Measurements from ENCODE around the gene KCTD19.
A peak's percentile ranks its signal among the peaks of the same experiment; 100 is the strongest.

The KCTD19 gene

DNA sequence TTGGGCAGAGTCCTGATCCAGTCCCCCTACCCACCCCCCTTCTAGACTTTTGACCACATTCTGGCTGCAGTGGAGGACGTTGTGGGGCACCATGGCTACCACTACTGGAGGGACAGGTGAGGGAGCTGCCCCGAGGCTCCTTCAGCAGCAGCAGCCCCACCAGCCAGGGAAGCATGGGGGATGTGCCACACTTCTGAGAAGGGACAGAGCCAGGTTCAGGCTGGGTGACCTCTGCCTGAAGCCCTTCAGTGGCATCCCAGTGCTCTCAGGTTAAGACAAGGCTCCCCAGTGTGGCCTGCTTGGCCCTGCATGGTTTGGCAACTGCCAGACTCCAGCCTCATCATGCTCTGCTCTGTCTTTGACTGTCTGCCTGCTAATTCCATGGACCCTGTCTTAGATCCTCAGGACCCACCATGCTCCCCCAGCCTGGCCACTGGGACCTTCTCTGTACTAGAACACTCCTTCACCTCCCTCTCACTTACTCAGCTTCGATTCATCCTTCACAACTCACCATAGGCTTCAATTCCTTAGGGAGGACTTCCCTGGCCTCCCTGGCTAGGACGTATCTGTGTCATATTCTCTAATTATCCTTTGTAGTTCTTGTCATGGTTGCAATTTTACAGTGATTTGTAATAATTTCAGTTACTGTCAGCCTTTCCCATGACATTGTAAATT lies 68.9 kb downstream of the KCTD19 start:
- no peak for DNase-seq

DNA sequence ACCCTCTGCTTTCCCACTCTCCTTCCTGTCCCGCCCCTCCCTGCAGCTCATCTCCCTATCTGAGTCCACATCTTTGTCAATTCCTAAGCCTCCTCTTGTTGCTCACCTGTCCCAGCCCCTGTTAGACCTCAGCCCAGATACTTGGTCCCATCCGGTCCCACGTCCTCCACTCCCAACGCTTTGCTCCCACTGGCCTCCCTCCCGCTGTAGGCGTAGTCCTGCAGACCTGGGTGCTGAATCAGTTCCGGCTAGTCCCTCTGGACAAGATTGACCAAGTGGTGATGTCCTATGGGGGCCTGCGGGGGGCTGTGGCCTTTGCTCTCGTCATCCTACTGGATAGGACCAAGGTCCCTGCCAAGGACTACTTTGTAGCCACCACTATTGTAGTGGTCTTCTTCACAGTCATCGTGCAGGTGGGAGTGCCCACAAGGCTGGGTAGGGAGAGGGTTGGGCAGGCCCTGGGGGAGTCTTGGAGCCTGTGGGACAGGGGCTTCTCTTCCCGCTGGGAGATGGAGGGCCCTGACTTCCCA lies 69.8 kb downstream of the KCTD19 start:
- no peak for DNase-seq

DNA sequence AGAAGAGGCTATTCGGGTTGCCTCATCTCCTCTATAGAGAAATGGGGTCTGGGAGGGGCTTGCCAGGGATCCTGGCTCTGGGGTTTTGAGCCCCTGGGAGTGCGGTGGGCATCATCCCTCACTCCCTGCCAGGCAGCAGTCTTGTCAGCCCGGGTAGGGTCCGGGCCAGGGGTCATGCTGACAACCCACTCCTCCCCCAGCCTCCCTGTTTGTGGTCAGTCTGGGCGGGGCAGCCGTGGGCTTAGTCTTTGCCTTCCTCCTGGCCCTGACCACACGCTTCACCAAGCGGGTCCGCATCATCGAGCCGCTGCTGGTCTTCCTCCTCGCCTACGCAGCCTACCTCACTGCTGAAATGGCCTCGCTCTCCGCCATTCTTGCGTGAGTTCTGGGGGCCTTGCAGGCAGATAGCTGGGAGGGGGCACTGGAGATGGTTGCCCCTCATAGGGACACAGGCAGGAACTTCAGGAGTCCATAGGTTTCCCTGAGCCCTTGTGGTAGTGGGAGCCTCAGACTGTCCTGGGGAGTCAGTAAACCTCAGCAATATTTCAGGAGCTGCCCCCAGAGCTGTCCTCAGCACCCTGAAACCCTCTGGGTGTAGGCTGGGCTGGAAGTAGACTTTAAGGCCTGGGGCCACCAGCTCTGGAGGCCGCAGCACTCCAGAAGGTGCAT lies 70.9 kb downstream of the KCTD19 start:
- DNase-seq, result no peak

DNA sequence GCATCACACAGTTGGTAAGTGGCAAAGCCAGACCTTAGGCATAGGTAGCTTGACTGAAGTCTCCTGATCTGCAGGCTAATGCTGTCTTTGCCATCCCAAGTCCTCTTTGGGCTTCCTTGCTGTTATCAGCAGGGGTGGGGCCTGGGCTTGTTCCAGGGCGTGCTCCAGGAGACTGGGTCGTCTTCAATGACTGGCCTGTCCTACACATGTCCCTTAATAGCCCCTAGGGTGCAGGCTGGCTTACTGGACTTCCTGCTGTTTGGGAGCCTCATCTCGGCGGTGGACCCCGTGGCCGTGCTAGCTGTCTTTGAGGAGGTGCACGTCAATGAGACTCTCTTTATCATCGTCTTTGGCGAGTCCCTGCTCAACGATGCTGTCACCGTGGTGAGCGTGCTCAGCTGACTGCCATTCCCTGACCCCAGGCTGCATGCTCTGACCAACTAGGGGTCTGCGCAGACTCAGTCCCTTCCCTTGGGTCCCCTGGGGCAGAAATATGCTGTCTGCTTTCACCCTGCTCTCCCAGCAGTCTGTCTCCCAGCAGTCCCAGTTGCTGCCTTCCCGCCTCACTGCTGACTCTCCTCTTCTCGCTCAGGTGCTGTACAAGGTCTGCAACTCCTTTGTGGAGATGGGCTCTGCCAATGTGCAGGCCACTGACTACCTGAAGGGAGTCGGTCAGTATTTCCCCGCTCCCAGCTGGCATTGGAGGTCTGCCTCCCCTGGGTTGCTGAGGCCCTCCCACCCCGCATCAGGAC lies 71.6 kb downstream of the KCTD19 start:
- no peak for DNase-seq

DNA sequence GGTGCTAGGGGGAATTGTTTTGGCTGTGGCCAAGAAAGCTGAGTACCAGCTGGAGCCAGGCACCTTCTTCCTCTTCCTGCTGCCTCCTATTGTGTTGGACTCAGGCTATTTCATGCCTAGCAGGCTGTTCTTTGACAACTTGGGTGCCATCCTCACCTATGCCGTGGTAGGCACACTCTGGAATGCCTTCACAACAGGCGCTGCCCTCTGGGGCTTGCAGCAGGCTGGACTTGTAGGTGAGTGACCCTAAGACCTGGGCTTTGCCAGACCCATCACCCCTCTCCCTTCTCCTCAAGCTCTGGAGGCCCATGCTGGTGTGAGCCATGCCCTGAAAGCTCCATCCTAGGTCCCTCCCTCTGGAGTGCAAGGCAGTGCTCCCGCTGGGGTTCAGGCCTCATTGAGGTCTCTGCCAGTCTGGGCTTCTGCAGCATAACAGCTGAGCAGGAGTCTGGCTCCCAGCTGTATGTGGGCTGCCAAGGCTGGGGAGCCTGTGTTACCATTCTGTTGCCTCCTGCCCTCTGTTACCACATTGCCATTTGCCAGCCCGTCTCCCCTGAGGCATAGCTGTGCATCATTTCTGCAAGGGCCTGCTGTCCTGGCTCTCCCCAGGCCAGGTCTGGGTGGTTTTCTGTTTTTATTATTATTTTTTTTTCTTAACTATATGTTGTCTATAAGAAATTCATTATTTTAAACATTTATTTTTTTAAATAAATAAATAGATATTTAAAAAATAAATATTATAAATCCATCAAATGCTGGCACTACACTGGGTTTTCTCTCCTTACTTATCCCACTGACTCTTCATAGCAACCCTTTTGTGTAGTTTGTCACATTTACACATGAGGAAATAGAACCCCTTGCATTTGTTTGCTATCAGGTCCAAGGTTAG lies 73.7 kb downstream of the KCTD19 start:
- no peak for DNase-seq

DNA sequence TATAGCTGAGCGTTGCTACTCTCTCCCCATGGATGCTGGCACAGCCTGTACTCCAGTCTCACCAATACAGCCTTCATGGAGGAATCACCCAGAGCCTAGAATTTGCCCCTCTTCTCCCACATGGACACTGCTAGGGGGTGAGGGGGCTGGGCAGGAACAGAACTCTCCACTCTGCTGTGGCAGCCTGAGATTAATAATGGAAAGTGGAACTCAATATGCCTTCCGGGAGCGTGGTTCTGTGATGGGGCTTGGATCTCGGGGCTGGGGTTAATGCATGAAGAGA lies 76.6 kb downstream of the KCTD19 start:
- no peak for DNase-seq

DNA sequence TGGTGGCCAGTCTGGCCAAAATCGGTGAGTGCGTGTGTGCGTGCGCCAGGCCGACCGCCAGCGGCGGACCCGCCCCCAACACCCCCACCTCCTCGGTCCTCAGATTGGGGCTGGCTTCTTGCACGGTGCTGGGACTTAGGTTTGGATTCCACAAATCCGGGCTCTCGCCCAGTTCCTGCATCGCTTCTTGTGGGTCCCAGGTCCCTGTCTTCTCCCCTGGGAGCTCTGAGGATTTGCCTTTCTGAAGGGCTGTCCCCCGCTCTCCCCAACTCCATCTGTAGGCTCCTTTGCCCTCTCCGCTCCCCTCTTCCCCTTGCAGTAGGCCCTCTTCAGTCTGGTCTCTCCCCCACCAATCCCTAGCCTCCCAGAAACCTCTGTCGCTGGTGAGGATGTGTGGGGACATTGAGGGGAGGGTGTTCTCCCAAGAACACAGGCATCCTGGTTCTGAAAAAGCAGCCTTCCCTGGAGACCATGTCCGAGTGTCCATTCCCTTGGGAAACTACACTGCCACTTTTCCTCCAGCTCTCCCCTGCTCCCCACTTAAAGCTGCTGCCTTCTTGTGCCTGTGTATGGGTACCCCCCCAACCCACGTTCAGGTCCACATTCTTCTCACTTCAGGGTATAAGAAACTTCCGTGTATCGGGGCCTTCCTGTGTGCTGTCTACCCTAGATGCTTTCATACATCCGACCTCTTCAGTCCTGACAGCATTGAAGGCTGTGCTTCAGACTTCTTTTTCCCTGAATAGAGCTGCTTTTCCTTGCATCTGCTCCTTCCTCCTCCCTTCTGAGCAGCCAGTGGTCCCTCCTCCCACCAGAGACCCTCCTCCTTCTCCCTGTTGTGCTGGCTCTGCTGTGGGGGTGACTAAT lies 77.1 kb downstream of the KCTD19 start:
- DNase-seq, result no peak

DNA sequence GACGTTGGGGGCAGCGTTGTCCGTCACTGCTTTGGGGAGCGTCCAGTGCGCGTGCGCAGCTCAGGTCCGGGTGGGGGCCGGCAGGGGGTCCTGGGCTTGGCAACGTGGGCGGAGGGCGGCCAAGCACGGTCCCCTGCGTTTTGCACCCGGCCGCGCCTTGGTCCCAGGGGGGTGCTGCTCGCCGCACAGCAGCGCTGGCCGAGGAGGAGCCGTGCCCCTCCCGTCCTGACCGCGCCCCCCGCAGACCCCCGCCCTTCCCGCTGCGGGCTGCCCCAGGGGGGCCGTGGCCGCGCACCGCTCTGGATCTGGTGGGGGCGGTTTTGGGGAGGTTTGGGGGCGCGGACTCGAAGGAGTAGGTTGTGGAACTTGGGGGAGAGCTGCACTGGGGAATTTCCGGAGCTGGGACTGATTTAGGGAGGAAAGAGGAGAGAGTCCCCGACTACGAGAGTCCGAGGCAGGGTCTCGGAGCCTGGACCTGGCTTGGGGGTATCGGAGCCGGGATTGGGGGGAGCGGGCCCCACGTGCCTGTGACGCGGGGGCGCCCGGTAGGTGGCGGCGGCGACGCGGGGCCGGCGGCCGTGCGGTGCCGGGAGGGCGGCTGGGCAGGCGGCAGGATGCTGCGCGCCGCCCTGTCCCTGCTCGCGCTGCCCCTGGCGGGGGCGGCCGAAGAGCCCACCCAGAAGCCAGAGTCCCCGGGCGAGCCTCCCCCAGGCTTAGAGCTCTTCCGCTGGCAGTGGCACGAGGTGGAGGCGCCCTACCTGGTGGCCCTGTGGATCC lies 78.0 kb downstream of the KCTD19 start, which contains the start of gene SLC9A5:
Gene SLC9A5 (plus strand): TSS at position 579 of the 777 bp plus-strand sequence. CDS start 36 bp downstream, at position 615.
- DNase-seq, result no peak

DNA sequence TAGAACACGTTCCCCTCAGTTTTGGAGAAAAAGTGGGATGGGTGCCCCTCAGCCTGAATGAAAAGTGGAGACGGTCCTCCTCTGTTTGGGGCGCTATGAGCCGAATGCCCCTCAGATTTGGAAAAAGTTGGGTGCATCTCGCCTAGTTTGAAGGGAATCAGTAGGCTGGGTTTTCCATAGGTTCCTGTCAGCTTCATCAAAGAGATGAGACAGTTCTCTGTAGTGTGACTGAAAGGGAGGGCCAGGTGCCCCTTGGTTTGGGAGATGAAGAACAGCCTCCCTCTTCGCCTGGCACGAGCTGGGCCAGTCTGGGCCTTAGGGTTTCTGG lies 78.5 kb downstream of the KCTD19 start:
- no peak for DNase-seq

DNA sequence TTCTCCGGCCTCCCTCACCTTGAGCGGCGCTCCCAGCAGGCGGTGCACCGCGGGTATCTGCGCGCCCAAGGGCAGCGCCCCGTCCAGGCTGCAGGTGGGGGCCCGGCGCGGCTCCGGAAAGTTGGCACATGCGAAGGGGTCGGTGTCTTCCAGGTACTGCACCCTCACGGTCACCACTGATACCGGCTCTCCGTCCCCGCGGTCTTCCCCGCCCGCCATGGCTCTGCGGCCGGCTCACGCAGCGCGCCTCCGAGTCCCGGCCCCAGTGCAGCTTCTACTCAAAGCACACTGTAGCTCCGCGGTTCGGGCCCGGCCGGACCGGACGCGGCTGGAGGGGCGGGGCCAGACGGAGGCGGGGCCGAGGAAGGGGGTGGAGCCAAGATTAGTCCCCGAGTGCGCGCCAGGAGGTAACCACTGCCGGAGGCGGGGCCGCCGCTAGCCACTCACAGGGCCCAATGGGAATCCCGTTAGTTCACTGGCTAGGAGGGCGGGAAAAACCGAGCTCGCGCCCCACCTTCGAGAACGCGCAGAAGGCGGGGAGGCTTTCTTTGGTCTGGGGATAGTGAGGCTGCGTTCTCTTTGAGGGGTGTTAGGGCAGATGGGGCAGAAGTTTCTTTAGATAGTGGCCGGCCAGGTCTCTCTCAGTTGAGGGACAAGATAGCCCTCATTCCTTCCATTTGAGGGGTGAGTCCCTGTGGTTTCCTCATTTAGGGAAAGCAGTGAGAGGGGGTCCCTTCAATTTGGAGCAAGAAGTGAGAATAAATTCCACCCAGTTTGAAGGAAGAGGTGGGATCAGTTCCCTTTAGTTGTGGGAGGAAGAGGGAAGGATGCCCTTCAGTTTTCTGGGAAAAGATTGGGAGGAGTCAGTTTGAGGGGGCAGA lies 79.1 kb downstream of the KCTD19 start, which contains the start of gene FHOD1:
Gene FHOD1 (minus strand): TSS at position 290 of the 881 bp plus-strand sequence. CDS start 71 bp downstream, at position 219.
- DNase-seq, result peak; percentile 76 to 90

DNA sequence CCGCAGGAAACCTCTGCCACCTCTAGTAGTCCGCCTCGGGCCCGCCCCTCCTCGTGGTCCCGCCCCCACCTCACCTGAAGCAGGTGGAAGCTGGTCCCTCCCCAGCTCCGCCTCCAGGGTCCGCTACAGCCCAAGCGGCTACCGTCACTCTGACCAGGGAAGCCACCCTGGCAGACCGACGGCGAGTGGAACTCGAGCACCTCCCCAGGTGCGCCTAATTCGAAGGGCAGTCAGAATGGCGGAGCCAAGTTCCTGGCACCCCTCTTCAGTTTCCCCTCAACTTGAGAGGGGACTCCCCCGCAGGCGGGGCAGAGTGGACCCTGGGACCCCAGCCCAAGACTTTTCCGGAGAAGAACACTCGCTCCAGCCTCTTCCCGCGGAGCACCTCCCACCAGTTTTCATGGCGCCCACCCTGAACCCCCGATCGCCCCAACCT lies 79.8 kb downstream of the KCTD19 start:
- no peak for DNase-seq

DNA sequence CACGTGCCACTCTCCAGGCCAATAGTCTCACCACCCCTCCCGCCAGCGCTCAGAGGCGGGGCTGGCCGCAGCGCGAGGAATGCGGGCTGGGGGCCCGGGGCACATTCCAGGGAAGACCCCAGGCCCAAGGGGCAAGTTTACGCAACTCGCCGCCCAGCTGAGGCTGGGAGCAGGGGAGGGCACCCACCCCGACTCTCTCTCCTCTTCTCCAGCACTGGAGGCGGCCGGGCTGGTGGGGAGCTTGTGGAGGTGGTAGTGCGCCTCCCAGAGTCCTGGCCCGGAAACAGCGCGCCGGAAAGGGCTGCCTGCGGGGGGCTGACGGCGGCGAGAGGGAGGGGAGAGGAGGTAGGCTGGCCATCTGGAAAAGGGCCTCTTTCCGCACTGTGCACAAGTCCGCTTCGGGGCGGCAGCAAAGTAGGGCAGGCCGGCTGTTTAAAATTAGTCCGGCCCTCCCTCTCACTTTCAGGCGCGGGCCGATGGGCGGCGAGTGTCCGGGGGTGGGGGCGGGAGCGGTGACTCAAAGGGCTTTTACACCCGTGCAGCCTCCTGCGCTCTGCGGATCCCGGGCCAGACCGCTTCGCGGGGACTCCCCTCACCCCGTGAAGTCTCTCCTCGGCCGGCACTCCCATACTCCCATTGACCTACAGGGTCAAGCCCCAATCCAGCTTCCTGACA lies 80.3 kb downstream of the KCTD19 start:
- DNase-seq, result no peak

DNA sequence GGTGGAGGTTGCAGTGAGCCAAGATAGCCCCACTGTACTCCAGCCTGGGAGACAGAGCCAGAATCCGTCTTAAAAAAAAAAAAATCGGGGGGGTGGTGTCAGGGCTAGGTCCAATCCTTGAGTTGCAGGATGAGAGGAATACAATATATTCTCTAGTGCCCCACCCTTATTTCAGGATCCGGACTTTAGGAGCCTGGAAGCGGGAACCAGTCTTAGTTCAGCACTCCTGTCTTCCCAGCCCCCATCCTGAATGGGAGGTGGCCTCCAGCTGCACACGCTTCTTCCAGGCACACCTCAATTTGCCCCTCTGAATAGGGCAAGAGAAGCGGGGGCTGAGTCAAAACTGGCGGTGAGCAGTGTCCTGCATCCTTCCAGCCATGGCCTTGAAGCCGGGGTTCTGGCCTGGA lies 80.9 kb downstream of the KCTD19 start:
- no peak for DNase-seq

DNA sequence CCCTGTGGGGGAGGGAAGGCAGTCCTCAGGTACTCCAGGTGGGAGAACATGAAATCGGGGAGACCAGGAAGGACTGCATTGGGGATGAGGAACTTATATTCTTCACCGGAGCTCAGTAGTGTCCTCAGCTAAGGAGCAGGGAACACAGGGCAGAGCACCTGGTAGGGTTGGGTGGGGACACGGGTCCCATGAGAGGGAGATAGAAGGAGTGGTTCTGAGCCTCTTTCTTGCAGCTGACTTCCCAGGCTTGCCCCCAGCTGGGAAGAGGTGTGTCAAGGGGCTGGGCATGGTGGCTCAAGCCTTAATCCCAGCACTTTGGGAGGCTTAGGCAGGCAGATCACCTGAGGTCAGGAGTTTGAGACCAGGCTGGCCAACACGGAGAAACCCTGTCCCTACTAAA lies 81.4 kb downstream of the KCTD19 start:
- no peak for DNase-seq

DNA sequence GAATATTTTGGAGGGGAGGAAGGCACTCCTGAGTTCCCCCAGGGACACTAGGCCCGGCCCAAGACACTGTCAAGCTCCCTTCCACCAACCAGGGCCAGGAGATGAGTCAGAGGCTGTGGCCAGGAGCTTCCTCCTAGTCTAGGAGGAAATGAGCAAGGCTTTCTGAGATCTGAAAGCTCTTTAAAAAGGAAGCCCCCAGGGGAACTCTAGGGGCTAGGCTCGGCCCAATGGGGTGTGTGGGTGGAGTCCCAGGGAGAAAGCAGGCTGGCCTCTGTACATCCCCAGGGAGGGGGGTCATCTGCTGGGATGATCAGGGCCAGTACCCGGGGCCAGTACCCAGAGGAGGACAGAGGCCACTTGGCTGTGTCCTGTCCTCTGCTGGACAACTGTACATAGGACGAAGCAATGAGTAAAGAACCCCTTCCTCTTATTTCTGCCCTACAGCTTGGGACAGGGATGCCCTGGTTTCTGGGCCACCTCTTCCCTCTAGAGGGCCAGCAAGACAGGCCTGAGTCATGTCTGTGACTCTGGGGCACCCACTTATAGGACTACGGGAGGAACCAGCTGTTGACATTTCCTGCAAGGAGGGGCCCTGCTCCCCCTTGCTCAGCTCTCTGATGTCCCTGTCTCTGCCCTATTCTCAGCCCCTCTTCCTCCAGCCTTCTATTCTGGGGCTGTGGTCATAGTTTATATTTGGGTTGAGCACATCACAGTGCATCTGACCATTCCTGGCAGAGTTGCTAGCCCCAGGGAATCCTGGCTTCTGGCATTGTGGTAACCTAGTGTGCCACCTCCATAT lies 82.0 kb downstream of the KCTD19 start:
- no peak for DNase-seq

DNA sequence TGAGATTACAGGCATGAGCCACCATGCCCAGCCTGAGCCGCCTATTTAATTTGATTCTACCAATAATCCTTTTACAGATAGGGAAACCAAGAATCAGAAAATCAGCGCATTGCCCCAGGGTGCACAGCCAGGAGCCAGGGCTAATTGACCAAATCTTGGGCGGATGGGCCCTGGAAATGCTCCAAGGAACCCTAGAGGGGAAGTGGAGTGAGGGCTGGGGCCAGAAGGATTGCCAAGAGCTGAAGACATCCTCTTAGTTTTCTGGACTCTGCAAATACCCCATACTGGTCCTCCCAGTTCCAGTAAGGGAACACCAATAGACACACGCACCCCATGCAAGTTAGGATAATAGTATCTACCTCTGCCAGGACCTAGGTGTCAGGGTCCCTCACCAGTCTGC lies 83.1 kb downstream of the KCTD19 start:
- DNase-seq, result no peak

DNA sequence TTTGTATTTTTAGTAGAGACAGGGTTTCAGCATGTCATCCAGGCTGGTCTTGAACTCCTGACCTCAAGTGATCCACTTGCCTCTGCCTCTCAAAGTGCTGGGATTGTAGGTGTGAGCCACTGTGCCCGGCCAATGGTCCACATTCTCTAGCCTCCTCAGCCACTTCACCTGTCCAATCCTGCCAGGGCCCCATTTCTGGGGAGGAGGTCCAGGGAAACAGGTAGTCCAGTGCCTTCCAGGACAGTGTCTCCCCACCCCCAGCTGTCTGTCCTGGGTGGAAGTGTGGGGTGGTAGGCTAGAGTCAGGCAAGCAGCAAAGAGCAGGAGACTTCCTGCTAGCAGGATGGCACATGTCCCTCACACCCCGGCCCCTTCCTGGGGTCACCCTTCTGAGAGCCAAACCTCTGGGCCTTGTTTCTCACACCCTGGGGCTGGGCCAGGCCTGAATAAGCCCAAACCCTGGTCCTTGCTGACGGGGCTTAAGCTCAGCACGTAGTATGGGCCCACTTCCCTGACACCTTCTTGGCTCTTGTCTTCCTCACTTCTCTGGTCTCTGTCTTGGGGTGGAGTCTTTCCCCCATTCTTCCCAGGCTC lies 84.3 kb downstream of the KCTD19 start:
- DNase-seq, result no peak

All from SHP77 (cell line).